HG03575 (cell line): Measurements from ENCODE around the gene PPP4R1.

Experiments used
- ATAC-seq: cut with Tn5 transposase; IDR thresholded peaks from one replicate; pipeline ENCODE4 v1.9.1; 2021; ENCODE audit not compliant: unreplicated experiment, insufficient number of reproducible peaks, low FRiP score; ENCODE audit errors: extremely low read depth

Gene PPP4R1

GRCh38 chr18:9559253-9559652 is 55.1 kb downstream of the PPP4R1 start:
- ATAC-seq: no peak

DNA sequence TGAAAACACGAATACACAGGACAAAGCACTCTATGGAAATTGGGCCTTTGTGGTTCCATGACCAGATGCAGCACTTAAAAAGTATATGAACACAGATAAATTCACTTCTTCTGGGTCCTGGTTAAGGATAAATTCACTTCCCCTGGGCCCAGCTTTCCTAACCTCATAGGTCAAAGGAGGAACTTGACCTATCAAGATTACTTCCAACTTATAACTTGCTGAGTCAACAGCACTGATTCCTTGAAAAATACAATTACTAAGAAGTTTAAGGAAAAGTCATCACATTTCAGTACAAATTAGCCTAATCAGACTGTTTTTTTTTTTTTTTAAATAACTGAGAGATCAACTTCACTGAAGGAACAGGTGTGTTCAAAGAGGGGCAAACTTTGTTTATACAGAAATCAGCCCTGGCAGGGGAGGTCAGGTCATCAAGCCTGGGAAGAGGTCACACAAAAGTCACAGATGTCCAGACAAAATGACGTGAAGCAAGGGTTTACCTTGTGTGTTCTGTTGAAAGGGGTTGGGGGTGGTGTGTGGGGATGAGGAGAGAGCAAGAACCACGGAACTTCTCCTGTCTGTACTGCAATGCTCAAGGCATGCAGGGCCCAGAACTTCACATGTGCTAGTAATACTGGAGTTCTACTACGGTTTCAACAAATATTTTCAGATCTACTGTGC is 55.8 kb downstream of the PPP4R1 start:
- ATAC-seq: no peak

DNA sequence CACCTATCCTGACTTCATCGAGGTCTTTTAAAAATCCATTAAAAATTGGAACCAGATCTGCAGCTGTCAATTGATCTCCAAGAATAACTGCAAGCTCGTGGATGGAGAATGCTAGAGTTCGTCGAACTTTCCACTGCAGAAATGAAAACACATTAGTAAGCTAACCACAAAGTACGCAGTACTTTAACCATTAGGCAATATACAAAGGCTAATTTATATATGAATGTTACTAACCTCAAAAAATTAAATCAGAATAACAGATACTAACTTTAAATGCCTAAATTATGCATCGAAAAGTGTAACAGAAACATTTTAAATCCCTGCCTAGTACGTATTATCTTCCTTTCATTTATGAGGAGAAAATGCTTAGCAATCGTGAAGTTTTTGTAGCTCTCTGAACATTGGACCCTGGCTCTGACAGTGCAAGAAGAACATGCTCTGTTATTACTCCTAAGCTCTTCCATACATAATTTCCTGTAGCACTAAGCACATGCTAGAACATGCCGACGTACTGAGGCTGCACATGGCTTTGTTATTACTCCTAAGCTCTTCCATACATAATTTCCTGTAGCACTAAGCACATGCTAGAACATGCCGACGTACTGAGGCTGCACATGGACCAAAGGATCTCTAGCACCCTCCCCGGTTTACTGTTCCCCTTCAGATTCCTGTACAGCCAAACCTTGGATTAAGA is 57.0 kb downstream of the PPP4R1 start:
- no peak for ATAC-seq

- no peak for ATAC-seq
Measured at GRCh38 chr18:9552616-9553015, 61.7 kb downstream of the PPP4R1 start.

GRCh38 chr18:9552191-9552590 is 62.2 kb downstream of the PPP4R1 start:
- ATAC-seq: no peak

DNA sequence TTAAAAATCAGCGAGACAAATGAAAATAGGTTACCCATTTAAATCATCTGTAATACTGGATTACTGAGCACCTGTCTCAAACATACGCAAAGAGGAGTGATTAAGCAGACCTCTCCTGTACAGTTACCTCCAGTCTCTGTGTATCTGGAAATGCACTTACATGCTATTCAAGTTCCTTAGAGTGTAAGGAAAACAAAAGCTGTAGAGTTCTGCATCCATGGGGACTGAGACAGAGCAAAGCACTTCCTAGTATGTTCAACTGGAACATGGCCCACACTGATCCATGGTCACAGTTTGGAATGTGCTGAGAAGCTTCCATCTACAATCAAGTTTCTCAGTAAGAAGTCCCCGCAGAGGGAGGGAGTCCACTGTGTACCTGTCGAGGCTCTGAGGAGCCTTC is 63.9 kb downstream of the PPP4R1 start:
- ATAC-seq: no peak

DNA sequence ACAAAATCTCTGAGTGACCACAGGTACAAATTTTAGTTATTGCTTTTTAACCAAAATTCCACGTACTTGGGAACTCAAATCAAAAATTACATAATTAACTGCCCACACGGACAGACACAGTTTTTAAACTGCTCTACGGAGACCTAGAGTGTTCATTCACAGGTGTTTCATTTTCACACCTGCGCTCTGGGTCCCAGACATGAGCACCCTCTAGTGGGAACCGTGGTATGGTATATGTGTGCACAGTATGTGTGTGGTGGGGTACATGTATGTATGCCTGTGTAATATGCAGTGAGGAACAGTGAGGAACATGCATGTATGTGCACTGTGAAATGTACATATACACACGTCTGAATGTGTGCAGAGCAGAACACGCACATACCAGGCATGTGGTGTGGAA is 65.0 kb downstream of the PPP4R1 start:
- ATAC-seq: no peak

DNA sequence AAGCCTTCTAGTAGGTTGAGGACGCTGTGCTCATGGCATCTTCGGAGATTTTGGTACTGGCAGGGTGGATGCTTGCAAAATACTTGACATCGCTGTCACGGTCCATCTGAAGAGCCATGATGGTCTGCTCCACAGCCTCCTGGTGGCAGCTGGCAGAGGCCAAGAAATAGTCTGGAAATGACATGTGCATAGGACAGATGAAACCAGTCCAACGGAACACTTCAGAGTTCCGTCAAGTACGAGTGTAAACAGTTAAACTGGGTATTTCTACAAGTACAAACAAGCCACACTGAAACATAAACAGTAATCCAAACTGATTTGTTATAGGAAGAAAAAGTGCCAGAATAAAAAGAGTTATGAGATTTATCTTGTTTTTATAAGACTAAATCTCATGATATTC is 66.6 kb downstream of the PPP4R1 start:
- no peak for ATAC-seq

- ATAC-seq: no peak
Measured at GRCh38 chr18:9546468-9546867, 67.9 kb downstream of the PPP4R1 start.

DNA sequence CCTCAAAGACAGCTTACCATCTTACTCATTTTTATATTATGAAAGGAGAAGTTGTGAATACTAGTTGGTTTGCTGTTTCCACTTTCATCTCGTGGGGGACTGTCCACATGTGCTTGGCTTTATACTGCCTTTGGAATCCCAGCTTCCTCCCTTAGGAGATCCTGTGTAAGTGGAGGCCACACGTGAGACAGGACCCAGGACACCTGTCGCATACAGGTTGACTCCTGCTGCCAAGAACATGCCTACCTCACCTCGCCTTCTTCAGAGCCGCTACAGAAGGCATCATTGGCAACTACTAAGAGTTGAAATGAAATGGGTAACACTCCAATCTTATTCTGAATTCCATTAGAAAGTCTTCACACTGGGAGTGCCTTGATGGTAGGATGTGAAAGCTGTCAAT is 69.3 kb downstream of the PPP4R1 start:
- ATAC-seq: no peak

DNA sequence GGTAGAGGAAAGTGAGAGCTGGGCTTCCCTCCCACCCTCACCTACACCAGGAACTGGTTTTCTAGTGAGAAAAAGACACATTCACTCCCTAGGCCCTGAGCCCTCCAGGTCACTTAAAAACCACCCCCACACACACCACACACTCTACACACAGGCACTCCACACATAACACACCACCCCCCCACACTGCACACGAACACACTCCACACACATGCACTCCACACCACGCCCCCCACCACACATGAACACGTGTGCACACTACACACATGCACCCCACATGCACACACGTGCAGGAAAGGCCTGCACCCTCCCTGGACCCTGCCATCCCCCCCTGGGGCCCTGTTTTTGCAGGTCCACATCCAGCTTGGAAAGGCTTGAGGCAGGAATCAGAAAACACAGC is 71.4 kb downstream of the PPP4R1 start:
- no peak for ATAC-seq

DNA sequence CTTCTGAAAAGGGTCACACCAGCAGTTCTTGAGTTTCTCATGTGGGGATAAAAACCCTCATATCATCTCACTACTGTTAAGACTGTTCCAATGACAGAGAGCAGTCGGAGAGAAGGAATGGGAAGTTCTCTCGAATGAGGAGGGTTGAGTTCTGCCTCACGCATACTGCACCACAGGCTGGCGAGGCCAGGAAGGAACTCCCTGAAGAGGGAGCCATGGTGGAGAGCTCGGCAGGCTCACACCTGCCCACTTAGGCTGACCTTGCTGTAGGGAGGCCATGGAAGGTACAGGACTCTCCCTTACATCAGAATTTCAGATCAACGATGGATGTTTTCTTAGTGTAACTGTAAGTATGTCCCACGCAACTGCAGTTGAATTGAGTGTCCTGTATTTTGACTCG is 74.4 kb downstream of the PPP4R1 start:
- no peak for ATAC-seq

DNA sequence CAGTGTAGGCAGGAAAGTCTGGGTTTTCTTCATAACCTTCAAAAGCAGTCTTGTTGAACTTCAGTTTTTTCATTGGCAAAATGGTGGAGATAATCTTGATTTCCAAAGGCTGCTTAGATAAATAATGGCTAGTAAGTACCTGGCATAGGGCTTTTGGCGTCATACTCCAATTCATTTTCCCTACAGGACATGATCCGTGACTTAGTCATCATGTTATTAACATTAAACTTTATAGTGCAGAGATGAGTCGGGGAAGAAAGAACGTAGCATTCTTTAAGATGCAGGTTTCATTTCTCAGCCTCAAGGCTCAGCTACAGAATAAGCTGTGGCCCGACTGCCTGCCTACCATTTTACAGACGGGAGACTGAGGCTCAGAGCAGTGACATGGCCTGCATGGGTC is 75.1 kb downstream of the PPP4R1 start:
- no peak for ATAC-seq

- no peak for ATAC-seq
Measured at GRCh38 chr18:9537677-9538076, 76.7 kb downstream of the PPP4R1 start.

DNA sequence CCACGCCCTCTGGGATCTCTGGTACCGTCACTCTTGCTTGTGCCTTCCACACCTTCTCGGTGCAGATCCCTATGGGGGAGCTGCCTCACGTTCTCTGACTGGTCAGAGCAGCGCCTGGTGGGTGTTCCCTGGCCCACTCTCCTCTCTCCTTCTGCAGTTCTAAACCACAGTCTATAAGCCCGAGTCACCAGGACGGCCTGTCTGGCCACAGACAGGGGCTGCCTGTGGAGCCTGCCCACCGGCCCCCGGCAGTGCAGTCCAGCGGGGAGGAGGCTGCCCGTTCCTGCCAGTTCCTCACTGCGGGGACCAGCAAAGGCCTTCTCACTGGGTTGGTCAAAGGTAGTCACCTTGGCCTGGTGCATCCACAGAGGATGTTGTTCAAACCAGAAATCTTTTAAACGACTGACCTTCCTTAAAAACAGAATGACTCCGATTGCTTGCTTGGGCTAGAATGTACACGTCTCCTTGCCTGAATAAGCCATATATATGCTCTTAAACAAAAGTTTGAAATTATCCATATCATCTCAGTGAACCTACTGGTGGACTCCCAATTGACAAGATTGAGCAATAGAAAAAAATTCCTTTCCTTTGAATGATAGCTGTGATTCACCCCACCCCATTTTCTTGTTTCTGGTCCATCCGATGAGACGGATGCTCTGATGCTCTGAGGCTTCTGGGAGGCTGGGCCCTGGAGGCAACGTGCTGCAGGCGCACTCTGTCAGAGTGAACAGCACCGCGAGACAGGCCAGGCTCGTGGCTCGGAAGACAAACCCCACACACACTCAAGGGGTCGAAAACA is 77.8 kb downstream of the PPP4R1 start:
- no peak for ATAC-seq

DNA sequence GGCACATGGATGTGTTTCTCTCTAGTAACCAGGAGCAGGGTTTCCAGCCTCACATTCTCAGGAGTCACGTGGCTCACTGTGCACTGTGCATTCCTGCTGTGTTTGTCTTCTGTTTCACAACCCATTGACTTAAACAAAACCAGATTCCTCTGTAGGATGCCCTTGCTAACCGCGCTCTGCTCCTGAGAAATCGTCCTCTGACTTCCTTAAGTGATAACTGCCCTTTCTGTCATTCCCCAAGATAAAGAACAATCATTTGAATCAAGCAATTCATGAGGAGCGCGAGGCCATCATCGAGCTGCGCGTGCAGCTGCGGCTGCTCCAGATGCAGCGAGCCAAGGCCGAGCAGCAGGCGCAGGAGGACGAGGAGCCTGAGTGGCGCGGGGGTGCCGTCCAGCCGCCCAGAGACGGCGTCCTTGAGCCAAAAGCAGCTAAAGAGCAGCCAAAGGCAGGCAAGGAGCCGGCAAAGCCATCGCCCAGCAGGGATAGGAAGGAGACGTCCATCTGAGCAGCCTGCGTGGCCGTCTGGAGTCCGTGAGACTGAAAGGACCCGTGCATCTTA is 78.8 kb downstream of the PPP4R1 start:
- ATAC-seq: no peak

DNA sequence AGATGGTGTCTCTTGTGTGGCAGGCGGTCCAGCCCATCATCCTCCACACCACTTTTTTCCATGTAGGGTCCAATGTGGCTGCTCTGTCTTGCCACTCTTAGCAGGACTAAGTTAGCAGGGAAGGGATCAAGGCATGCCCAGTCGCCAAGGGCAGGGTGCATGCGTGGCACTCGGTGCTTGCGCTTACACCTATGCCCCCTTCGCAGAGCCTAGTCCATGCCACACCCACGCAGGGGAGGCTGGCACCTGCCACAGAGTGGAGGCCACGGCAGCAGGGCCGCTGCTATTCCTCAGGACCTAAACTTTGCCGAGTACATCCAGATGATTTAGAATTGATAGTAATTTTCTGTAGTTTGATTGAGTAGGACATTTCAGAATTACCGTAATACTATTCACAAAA is 79.5 kb downstream of the PPP4R1 start:
- no peak for ATAC-seq

GRCh38 chr18:9531791-9532410 is 82.5 kb downstream of the PPP4R1 start:
- ATAC-seq: no peak

DNA sequence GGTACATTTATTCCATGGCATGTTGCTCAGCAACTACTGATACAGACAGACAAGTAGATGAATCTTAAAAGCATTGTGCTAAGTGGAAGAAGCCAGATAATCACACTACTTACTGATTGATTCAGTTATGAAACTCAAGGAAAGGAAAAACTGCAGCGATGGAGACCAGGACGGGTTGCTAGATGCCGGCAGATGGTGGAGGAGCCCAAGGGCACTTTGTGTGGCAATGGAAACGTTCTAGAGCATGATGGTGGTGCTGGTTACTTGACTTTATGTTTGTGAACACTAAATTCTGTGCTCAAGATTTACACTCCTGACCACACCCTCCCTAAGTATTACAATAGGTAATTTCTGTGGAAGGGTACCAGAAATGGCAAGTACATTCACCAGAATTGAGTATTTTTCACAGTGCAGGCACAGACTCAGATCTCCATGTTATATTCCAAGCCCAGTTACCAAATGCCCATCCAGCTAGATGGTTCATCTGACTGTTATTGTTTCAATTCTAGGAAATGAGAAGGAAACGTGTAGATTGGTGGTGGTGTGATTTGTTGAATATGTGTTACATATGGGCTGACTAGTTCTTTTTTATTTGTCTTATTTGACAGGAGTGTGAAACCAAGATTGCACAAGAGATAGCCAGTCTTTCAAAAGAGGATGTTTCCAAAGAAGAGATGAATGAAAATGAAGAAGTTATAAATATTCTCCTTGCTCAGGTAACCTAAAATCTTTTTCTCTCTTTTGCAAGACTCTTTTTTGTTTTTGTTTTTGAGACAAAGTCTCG is 83.9 kb downstream of the PPP4R1 start:
- no peak for ATAC-seq
